Endometrium (tissue), 2 donors: ENCODE data around the gene ZXDC.

Source experiments
- FAIRE-seq: peaks from 2 replicates; lab custom pipeline; 2012; peaks lifted over from hg19 to GRCh38; lab: Jason Lieb, UNC
- donor health status: control.
- donor health status: control.

The ZXDC gene

DNA sequence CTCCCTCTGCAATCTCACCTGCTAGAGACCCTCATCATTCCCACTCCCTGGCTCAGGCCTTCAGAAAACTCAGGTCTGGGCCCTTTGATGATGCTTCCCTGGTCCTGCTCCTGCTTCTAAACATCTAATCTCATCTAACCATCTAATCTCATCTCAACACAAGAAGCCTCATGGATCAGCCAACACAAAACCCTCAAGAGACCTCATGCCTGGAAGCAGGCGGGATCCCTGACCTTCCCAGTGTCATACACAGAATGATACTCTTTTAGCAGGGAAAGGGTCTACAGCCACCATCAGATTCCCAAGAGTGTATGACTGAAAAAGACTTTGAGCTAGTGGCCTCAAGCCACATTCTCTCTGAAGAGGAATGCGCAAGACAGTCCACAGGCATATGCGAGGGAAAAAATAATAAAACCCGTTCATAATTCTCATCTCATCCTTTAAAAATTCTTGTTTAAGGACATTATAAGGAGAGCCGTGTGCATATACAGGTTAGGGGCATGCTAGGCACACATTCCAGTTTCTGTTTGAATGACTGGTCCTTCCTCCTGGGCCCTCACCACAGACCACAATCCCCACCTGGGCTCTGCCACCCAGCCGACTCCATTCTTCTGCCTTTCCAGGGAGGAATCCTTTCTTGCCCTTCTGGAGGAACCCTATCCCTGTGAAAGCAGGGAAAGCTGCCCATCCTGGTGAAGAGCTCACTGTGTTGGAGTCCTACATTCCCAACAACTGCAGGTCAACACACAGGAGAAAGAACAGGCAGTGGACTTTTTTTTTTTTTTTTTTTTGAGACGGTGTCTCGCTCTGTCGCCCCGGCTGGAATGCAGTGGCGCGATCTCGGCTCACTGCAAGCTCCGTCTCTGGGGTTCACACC, 2.2 kb downstream of the ZXDC start:
- FAIRE-seq: no peak

DNA sequence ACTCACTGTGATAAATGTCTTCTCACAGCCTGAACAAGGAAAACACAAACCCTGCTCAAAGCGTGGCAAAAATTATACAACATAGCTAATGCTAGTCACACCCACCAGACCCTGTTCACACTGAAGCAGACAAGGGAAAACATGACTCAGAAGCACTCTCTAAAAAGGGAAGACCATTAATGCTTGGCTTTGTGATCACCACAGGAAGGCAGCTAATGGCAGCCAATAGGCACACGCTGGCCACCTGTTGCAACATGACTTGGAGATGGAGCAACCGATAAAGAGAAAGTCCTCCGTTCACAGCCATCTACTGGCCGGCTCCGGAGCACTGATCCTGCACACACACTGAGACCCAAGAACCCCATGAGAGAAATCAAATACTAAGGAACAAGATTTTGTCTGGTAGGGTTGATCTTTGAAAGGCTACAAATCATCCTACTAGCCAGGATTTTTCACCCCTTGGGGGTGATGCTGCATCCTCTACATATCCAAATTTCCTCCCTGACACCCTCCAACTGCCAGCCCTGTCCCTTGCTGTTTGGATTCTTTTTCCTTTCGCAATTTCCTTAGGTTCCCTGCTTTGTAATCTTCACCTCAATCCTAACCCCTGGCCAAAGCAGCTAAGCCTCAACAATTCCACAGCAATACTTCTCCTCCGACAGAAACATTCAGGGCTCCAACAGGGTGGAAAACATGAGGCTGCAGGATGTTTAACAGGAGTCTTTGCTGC, 3.2 kb downstream of the ZXDC start:
- no peak for FAIRE-seq

- FAIRE-seq: no peak
Observed at GRCh38 chr3:126469479-126469878, 6.2 kb downstream of the ZXDC start.

GRCh38 chr3:126468028-126468891, 7.4 kb downstream of the ZXDC start:
- FAIRE-seq: no peak

DNA sequence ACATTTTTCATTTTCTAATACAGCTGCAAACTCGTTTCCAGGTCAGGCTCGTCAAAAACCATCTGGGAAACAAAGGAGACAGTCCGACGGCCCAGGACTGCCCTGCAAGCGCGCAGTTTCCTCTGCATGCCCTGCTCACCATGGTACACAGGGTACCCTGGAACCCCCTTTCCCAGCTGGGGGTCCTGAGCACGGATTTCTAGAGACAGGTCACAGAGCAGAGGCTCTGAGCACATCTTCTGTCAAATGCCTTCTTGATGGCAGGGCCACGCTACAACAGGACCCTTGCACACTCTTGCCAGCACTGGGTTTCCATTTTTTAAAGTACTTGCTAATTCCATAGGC, 8.1 kb downstream of the ZXDC start:
- FAIRE-seq: no peak

DNA sequence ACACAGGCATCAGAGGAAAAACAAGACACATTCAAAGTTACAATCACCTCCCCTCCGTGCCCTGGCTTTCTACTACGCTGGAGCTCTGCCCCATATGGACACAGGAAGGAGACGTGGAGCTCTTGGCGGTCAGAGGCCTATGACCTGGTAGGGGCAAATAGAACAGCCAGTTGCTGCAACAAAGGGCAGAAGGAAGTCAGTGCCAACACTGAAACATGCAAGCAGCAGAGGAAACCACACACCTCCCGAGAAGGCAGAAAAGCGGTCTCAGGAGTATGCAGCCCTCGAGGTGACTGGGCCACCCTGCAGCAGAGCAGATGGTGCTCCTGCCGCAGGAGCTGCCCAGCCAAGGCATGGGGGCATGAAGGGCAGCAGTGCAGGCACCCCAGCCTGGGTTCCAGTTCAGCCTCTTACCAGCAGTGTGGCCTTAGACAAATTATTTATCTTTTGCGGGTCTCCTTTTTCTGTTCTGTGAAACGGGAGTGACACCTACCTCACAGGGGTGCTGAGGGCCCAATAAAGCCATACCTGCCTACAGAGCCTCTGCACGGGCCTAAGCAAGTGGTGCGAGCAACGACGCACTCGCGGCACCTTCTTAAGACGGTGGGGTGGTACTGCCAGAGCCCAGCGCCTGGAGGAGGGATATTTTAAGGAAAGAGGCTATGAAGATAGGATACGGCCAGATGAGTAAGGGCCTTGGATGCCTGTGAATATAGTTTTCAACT, 8.6 kb downstream of the ZXDC start:
- no peak for FAIRE-seq

DNA sequence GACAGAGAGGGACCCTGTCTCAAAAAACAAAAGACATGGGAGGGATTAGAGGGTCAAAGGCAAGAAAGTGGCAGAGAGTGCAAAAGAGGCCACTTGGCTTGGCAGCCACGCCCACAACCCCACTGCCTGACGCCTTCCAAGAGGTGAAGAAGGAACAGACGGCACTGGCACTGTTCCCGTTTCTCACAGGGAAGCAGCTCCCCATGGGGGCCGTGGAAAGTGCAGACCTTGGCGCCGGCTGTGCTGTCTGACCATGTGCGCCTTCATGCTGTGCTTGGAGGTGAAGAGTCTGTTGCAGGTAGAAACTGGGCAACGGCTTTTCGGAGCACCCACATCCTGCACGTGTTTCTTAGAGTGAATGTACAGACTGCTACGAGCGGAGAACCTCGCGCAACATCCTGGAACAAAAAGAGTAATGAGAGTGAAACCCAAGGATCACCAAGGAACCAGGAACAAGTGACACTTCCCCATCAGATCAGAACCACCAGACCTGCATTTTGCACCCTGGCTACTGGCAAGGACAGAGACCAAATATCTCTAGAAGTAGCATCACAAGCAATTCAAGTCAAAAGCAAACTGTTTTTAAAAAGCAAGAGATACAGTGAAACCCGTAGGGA, 9.7 kb downstream of the ZXDC start:
- FAIRE-seq: no peak

GRCh38 chr3:126464997-126465396, 10.7 kb downstream of the ZXDC start:
- FAIRE-seq: no peak

GRCh38 chr3:126464494-126464893, 11.2 kb downstream of the ZXDC start:
- no peak for FAIRE-seq

- no peak for FAIRE-seq
Observed at GRCh38 chr3:126464093-126464492, 11.6 kb downstream of the ZXDC start.

GRCh38 chr3:126463521-126463920, 12.2 kb downstream of the ZXDC start:
- no peak for FAIRE-seq

DNA sequence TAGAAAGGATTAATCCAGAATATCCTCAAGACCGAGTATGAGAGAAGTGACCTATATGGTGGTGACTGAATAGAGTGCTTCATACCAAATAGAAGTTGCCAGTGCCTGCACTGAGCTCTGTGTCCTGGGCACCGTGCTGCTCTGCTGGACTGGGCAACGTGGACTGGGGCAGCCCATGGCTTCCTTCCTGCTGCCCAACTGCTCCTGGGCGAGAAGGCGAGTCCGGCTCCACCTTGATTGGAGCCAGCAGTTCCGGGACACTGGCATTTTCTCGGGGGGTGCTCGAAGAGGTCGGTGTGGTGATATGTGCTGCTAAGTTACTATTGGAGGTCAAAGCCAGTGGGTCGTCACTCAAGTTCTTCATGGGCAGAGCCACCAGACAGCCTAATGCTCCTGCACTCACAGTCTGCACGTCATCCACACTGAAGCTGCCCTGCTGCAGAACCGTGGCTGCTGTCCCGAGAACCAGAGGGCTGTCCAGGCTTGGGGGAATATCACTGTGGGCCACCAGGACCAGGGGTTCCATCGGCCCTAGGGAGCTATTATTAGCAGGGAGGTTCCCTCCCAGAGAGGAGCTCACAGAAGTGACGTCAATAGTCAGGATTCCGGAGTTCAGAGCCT, 14.1 kb downstream of the ZXDC start:
- FAIRE-seq: no peak

DNA sequence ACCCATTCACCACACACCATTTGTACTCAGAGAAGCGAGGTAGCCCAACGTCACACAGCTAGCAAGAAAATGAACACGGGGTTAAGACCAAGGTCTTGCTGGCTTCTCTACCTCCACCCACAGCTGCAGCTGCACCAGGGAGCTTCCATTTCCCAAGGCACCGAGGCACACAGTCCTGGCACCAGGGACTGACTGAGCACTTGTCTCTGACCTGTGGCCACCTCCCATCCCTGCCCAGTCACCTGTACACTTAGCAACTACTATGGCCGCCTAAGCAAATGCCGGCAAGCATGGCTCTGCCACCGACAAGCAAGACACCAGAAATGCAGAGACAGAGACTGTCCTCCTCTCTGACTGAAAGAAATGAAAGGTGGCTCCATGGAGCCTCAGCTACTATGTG, 15.3 kb downstream of the ZXDC start:
- no peak for FAIRE-seq

DNA sequence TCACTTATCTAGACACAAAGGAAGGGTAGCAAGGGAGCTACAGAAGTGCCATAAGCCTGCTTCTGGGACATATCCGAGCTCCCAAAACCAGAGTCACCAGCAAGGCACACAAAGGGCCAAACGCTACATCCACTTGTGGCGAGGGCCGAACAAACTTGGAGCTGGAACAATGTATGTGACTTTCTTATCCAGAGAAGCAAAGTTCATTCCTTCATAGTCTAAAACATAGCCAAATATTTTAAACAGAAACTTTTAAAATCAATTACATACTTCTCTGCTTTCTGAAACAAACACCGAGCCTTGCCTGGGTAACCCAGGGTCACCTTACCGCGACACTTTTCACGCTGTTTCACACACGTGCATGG, 15.9 kb downstream of the ZXDC start:
- no peak for FAIRE-seq

DNA sequence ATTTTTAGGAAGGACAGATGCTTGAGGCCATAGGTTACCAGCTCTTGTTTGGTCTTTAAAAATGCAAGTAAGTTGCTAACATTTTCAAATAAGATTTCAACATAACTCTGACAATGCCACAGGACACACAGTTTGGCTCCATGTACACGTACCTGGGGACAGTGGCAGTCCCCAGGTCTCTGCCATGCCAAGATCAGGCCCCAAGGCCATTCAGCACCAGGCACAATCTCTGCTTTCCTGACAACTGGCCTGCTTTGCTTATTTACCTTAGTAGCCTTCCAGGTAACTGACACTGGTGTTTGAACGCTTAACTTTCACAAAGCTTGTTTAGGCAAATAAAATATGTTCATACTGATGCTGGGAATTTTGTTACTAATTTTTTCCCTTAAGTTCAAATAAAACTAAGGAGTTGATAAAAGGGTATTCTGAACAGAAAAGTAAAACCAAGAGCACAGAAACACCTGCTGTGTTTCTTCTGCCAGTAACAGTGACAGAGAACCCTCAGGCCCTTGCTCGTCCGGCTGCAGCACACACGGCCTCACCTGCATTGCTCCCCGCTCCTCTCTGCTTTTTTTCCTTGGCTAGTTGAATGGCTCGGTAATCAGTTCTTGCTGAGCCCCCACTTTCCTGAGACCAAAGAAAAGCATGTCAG, 16.5 kb downstream of the ZXDC start:
- FAIRE-seq: no peak

GRCh38 chr3:126456766-126457388, 18.8 kb downstream of the ZXDC start:
- no peak for FAIRE-seq

DNA sequence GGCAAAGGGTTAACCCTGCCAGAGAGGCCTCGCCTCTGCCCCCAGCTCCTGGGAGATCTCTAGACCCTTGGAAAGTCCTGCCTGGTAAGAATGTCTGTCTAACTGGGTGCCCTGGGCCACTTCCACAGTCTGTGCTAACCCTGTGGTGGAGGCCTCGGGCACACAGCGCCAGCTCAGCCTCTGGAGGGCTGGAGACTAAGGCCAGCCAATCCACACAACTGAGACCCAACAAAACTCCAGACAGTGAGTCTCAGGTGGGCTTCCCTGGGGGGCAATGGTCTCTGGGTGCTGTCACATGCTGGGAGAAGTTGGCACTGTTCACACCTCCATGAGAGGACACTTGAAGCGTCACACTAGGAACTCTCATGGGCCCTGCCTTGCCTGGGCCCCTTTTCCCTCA, 19.5 kb downstream of the ZXDC start:
- no peak for FAIRE-seq

DNA sequence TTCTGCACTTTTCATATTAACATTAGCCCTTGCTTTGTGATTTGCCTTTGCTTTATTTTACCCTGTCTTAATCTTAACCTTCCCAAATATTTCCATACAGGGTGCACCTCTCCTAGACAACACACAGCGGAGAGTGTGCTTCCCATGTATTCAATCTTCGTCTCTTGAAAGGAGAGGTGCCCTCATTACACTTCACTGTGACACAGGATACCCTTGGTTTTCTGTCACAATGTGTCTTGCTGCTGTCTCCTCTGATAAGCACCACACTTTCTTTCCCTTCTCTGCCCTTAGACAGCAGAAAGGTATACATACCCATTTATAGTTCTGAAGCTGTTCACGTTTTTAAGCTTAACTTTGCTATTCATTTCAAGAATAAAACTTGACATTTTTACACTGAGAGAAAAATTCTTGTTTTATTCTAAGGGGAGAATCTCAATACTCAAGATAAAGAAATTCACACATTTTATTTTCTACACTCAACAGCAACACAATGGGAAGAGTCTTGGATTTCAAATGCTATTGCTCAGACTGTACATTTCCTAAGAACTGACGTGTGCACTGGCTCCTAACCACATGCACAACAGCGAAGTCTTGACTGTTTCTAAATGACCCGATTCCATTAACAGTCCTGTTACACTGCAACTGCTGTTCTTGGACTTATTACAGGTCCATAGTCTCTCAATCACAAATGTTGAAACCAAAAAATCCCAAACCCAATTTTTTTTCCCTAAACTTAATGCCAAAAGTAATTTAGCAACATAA, 21.1 kb downstream of the ZXDC start:
- FAIRE-seq: no peak

DNA sequence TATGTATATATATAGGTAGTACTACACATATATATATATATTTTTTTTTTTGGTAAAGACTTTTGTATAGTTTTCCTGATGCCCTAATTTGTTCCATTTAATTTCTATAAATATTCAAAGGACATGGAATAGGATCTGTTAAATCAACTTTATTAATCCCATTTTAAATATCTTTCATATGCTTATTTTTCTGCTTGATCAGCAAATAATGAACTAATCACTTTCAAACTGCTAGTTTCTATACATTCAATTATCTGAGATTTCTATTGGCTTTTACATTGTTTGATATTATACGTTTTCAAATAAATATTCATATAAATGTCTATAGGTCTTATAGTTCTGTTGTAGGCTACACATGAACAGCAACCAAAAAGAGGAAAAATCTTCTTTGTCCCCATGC, 21.7 kb downstream of the ZXDC start:
- FAIRE-seq: no peak
